ENCODE measurements around the gene RPUSD4. TPM values are rescaled to one million over a fixed set of nuclear protein-coding genes. Genes with fewer than 3 reads are reported as not detected.

RPUSD4 gene
- total and polyA plus RNA-seq, 9 of the 15 experiments (the other 6 are each of a cell fraction or from before 2014, with no cell fraction given), result 27.4 to 56.2 (median 44.6) TPM

DNA sequence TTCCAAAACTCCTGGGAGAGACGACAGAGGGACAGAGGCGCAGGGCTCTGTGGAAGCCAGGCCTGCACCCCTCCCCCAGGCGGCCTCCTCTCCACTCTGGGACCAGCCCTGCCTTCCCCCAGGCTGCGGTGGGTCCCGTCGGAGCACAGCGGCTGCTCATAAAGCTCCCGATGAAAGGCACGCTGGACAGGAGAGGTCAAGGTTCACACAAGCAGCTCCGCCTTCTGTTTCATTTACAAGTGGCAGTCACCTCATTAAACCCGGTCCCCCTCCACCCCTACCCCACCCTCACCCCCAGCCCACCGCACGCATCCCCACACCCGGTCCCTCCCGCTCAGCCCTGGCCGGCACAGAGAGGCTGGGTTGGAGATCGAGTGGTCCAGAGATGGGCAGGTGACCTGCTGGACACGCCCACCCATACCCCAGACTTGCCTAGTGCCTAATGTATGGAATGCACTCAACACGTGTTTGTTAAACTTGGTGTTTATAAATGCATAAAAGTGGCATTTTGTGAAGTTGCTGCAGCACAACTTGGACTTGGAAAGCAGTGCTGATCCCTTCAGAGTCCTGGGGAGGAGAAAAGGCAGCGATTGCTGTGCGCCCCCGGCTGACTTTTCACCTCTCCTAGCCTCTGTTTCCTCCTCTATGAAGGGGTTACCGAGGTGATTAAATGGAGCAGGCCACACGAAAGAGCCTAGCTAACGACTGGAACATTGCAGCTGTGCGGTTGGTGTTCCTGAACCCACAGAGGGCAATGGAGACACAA is 26.0 kb downstream of the RPUSD4 start:
- POLR2A ChIA-PET, result interaction anchor here (0.5 kb wide), 1 partner anchor 27 kb away, joined by 4 read pairs; no protein-coding TSS in a partner anchor
- H4K20me1 ChIP-seq (replicated peaks; ENCODE audit: control insufficient read depth, insufficient read depth, low read length), result no peaks in the 10 kb centered on the region
- no peak overlapping the region for H3K4me3 ChIP-seq
- 76% methylated on average over 20 of the region's 26 CpGs for WGBS (ENCODE audit: insufficient coverage, low coverage, missing lambda C conversion rate)
- H3K9ac ChIP-seq (ENCODE audit: insufficient read depth in 1 of 2, low read depth in 2 of 2, low read length in 2 of 2), result no peak overlapping the region
- FAIRE-seq (no peak), DNase-seq (ENCODE audit: extremely low read depth in 1 of 4, low spot score in 3 of 4) (no peak), ATAC-seq (no peak)
- H3K36me3 ChIP-seq (ENCODE audit: control insufficient read depth, insufficient read depth, low read length), result peaks cover 6% of the 10 kb centered on the region; the same call in 1 of the 3 replicates
- H3K79me2 ChIP-seq (ENCODE audit: control insufficient read depth, insufficient read depth, low read length), result no peaks in the 10 kb centered on the region
- H3K4me1 ChIP-seq (replicated peaks in 1 of 2; ENCODE audit: control insufficient read depth in 2 of 2, insufficient read depth in 2 of 2, low read length in 2 of 2), result no peaks in the 10 kb centered on the region
- CTCF ChIA-PET (ENCODE audit: low intra/inter-chr PET ratio), result no interaction called here
- in situ Hi-C loops (cut with MboI) (no loop called here), intact Hi-C loops (cut with micrococcal nuclease) (no loop called here)
- BruUV-seq (replicated peaks), result no TSS peak
- peaks cover 3% of the 10 kb centered on the region; the same call in 1 of the 2 replicates for H3K9me3 ChIP-seq (replicated peaks; ENCODE audit: control insufficient read depth, insufficient read depth, low read depth, low read length)
- H3K27ac ChIP-seq (ENCODE audit: extremely low read depth, low read depth, low read length), result no peak overlapping the region
- no peak overlapping the region for H2AFZ ChIP-seq (ENCODE audit: low read depth, low read length)
- no peak overlapping the region for H3K4me2 ChIP-seq (ENCODE audit: insufficient read depth, low read length)
- H3K9me1 ChIP-seq (ENCODE audit: control insufficient read depth, insufficient read depth, low read length), result no peaks in the 10 kb centered on the region
- no peaks in the 10 kb centered on the region; a peak in 1 of 5 replicates for H3K27me3 ChIP-seq (ENCODE audit: control insufficient read depth in 2 of 2, insufficient read depth in 2 of 2, low read length in 2 of 2)
- TF ChIP-seq, protein P1, sequence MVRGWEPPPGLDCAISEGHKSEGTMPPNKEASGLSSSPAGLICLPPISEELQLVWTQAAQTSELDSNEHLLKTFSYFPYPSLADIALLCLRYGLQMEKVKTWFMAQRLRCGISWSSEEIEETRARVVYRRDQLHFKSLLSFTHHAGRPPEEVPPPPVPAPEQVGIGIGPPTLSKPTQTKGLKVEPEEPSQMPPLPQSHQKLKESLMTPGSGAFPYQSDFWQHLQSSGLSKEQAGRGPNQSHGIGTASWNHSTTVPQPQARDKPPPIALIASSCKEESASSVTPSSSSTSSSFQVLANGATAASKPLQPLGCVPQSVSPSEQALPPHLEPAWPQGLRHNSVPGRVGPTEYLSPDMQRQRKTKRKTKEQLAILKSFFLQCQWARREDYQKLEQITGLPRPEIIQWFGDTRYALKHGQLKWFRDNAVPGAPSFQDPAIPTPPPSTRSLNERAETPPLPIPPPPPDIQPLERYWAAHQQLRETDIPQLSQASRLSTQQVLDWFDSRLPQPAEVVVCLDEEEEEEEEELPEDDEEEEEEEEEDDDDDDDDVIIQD (CRISPR knock-in tag; IDR thresholded peaks at IDR 0.05), result no peak
- TF ChIP-seq RBBP5 (IDR thresholded peaks at IDR 0.05; ENCODE audit: borderline replicate concordance, insufficient read depth, low read length, poor library complexity, severe bottlenecking) (no peak), ZNF699 (CRISPR knock-in tag; IDR thresholded peaks at IDR 0.05; ENCODE audit: insufficient replicate concordance) (no peak), KAT7 (CRISPR knock-in tag; IDR thresholded peaks at IDR 0.05; ENCODE audit: borderline replicate concordance) (no peak)

Measured in K562 (cell line).